Esophagus (tissue), 2 donors: ENCODE data around the gene DSCAM. TPM values are rescaled to one million over a fixed set of nuclear protein-coding genes. Genes with fewer than 3 reads are reported as not detected.

ENCODE experiments used
- H3K27ac ChIP-seq, 2 donors: one replicate each; pipeline ENCODE4 v1.5.1; 2013; ENCODE audit warnings: low read depth in 2 of 2, mild to moderate bottlenecking in 2 of 2, inconsistent platforms in 1 of 2, low read length in 1 of 2, moderate library complexity in 1 of 2
- H3K27me3 ChIP-seq, 2 donors: one replicate each; pipeline ENCODE4 v1.6.1; 2013; ENCODE audit warnings: low read length in 2 of 2, control low read depth in 1 of 2, mild to moderate bottlenecking in 1 of 2; ENCODE audit not compliant: insufficient read depth in 2 of 2, control insufficient read depth in 1 of 2
- H3K36me3 ChIP-seq, 2 donors: one replicate each; pipeline ENCODE4 v1.6.1; 2013; ENCODE audit warnings: low read length in 1 of 2; ENCODE audit not compliant: control insufficient read depth in 2 of 2, insufficient read depth in 2 of 2
- H3K4me1 ChIP-seq, 2 donors: one replicate each; pipeline ENCODE4 v1.6.1; 2013; ENCODE audit warnings: low read length in 1 of 2; ENCODE audit not compliant: control insufficient read depth in 2 of 2, insufficient read depth in 2 of 2
- H3K4me3 ChIP-seq, 2 donors: one replicate each; pipeline ENCODE4 v1.5.1; 2013; ENCODE audit warnings: low read length in 2 of 2, mild to moderate bottlenecking in 2 of 2, low read depth in 1 of 2, moderate library complexity in 1 of 2
- H3K9me3 ChIP-seq, 2 donors: one replicate each; pipeline ENCODE4 v1.6.1; 2013; ENCODE audit warnings: mild to moderate bottlenecking in 2 of 2, low read depth in 1 of 2, low read length in 1 of 2, moderate library complexity in 1 of 2; ENCODE audit not compliant: control insufficient read depth in 2 of 2, insufficient read depth in 1 of 2
- WGBS, 2 donors: extraction: QIAGEN DNeasy Blood & Tissue Kit; methylation state at CpG; one replicate each; pipeline ENCODE4 v1.1.7; 2013; 5-methylcytosine and 5-hydroxymethylcytosine counted together
- polyA plus RNA-seq, 2 donors: library from polyadenylated mRNA; stranded (reverse); fragments of 200-250 nt; gene quantifications; one replicate each; pipeline ENCODE4 v1.2.3, GENCODE V29; 2013
- donor health status: healthy with polysubstance abuse.
- donor health status: Bipolar disorder and iron deficiency.

DSCAM gene
- polyA plus RNA-seq, 2 donors = under 0.01 TPM; not detected in 1

DNA sequence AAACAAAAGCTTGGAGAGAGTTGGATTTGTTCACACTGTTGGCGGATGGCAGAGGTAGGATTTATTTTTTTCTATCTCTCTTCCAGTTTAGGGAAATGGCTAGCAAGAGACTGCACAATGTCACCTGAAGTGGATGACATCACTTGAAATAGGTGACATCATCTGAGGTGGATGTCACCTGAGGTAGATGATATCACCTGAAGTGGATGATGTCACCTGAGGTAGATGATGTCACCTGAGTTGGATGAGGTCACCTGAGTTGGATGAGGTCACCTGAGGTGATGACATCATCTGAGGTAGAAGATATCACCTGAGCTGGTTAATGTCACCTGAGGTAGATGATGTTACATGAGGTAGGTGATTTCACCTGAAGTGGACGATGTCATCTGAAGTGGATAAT lies 413.4 kb downstream of the DSCAM start:
- Histone ChIP-seq H3K4me1 (no peaks in the 10 kb centered on the region), H3K36me3 (no peaks in the 10 kb centered on the region), H3K9me3 (peaks cover 2 to 5% of the 10 kb centered on the region in 2 donors), H3K27ac (no peak overlapping the region), H3K4me3 (no peak overlapping the region), H3K27me3 (no peaks in the 10 kb centered on the region)
- WGBS, 2 donors = 91 to 92% methylated on average over 2 of the region's 2 CpGs

DNA sequence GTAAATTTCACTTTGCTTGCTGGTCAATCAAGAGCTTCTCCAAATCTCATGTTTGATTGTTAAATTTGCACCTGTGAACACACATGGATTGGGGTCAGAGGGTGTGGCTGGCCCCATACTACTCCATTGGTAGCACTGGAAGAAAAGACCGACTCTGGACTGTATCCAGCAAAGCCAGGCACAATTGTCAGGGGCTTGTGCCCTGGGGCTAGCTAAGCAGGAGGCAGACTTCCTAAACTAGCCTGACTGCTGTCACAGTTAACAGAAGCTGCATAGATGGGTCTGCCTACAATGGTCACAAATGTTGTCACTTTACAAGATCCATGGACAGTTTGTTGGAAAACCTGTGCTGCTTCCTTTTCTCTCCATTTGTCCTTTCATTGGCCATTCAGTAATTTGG lies 421.0 kb downstream of the DSCAM start:
- H3K4me3 ChIP-seq = no peak overlapping the region
- no peaks in the 10 kb centered on the region for H3K9me3 ChIP-seq
- WGBS, 2 donors = 25 to 42% methylated on average over 1 of the region's 1 CpG
- no peaks in the 10 kb centered on the region for H3K27me3 ChIP-seq
- H3K36me3 ChIP-seq = no peaks in the 10 kb centered on the region
- H3K27ac ChIP-seq = no peak overlapping the region
- no peaks in the 10 kb centered on the region for H3K4me1 ChIP-seq

DNA sequence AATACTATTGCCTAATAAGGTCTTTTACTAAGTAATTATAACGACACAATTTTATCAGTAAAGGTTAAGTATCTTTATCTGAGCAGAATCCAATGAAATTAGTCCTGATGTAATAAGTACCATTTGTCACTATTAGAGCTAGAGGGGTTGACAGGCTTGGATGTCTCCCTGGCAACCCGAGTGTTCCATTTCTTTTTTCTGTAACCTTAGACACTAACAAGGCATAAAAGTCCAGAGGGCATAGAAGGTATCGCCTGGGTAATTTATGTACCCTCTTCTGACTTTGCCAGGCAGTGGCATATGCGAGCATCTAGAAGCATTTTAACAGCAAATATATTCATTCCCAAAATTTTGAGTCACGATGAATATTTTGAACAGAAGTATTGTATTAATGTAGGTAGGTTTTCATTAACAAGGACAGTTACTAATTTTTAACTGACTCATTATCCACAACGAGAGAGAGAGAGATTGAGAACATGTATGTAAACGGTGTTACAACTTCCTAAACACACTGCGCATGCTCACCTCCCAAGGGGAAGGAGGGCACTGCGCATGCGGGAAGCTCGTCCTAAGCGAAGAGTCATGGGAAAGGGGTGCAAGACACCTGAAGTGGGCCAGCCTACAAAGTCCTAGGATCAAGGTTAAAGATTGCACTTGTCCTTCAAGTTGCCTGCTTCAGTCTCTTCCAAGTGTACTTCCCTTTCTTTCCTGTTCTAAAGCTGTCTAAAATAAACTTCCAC lies 423.9 kb downstream of the DSCAM start:
- H3K4me1 ChIP-seq = no peaks in the 10 kb centered on the region
- H3K27ac ChIP-seq = no peak overlapping the region
- no peaks in the 10 kb centered on the region for H3K27me3 ChIP-seq
- no peaks in the 10 kb centered on the region for H3K36me3 ChIP-seq
- whole genome bisulfite sequencing, 2 donors = 83 to 86% methylated on average over 12 of the region's 12 CpGs
- H3K9me3 ChIP-seq = no peaks in the 10 kb centered on the region
- H3K4me3 ChIP-seq = no peak overlapping the region

DNA sequence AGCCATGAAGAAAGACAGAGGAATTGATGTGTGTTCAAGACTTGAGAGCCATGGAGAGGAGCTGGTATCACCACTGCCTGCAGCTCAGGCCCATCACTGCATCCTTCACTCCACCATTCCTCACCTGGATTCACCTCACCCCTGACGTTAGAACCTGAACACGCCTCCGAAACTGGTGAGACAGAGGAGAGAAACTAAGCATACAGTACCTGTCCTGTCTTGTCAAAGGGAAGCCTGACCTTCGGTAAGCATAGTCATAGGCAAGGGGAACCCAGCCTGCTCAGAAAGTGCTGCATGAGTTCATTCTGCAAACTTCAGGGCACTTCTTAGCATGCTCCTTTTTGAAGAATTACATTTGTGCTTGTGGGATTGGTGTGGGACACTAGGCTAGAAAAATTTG lies 425.8 kb downstream of the DSCAM start:
- H3K27ac ChIP-seq = no peak overlapping the region
- no peaks in the 10 kb centered on the region for H3K27me3 ChIP-seq
- no peaks in the 10 kb centered on the region for H3K4me1 ChIP-seq
- WGBS, 2 donors = 52 to 59% methylated on average over 4 of the region's 4 CpGs
- H3K4me3 ChIP-seq = no peak overlapping the region
- H3K36me3 ChIP-seq = no peaks in the 10 kb centered on the region
- no peaks in the 10 kb centered on the region for H3K9me3 ChIP-seq

DNA sequence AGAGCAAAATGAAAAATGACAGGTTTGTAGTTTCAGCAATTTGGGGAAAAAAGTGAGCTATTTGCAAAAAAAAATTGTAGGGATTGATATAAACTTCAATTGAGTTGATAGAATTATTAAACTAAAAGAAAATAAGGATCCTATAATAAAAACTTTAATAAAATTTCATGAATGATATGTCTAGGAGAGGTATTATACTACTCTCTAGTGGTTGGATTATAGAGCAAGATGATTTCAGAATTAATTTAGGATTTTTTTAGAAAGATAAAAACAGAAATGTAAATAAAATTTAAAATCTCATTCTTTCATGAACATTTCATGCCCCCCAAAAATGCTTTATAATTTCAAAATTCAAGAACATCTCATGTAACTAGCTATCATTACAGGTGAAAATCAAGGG lies 430.4 kb downstream of the DSCAM start:
- no peak overlapping the region for H3K27ac ChIP-seq
- no peaks in the 10 kb centered on the region for H3K36me3 ChIP-seq
- H3K9me3 ChIP-seq = no peaks in the 10 kb centered on the region
- no peaks in the 10 kb centered on the region for H3K4me1 ChIP-seq
- H3K27me3 ChIP-seq = peaks cover 0 to 2% of the 10 kb centered on the region in 2 donors
- no peak overlapping the region for H3K4me3 ChIP-seq

DNA sequence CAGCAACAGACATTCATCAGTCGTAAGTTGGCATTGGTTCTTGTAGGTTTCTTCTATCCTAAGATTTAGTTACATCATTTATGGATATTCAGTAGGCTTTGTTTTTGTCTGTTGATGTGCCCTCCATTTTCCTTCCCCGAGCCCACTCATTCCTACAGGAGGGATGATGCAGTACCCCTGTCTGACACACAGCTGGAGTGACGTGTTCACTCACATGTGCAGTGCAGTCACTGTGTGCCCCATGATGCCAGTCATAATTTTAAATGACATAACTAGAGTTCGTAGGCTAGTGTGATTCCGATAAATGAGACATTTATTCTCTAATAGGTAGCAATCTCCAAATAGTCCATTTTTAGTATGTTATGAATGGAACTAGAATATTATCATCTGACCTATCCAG lies 438.4 kb downstream of the DSCAM start:
- Histone ChIP-seq H3K4me1 (no peaks in the 10 kb centered on the region), H3K27me3 (peaks cover 0 to 2% of the 10 kb centered on the region in 2 donors), H3K36me3 (no peaks in the 10 kb centered on the region), H3K4me3 (no peak overlapping the region), H3K9me3 (peaks cover 0 to 2% of the 10 kb centered on the region in 2 donors), H3K27ac (no peak overlapping the region)
- WGBS, 2 donors = 76 to 83% methylated on average over 5 of the region's 5 CpGs

DNA sequence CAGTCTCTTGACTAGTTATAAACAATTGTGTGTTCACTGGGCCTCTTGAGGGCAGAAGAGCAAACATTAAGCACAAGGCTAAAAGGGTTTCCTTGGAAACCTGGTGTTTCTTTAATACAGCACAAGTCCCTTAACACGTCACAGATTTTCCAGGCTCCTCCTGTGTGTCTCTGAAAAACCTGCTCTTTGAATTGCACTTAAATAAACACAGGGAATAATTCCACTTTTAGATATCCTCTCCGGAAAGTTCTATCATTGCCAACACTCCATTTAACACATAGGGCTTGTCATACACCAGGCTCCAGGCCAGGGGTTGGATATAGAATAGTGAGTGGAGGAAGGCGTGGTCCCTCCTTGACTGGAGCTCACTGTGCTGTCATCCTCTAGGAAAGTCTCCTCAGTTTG lies 442.6 kb downstream of the DSCAM start:
- Histone ChIP-seq H3K4me1 (no peaks in the 10 kb centered on the region), H3K36me3 (no peaks in the 10 kb centered on the region), H3K27me3 (no peaks in the 10 kb centered on the region), H3K9me3 (peaks cover 0 to 2% of the 10 kb centered on the region in 2 donors), H3K27ac (no peak overlapping the region), H3K4me3 (no peak overlapping the region)
- 19 to 34% methylated on average over 3 of the region's 3 CpGs for WGBS, 2 donors

DNA sequence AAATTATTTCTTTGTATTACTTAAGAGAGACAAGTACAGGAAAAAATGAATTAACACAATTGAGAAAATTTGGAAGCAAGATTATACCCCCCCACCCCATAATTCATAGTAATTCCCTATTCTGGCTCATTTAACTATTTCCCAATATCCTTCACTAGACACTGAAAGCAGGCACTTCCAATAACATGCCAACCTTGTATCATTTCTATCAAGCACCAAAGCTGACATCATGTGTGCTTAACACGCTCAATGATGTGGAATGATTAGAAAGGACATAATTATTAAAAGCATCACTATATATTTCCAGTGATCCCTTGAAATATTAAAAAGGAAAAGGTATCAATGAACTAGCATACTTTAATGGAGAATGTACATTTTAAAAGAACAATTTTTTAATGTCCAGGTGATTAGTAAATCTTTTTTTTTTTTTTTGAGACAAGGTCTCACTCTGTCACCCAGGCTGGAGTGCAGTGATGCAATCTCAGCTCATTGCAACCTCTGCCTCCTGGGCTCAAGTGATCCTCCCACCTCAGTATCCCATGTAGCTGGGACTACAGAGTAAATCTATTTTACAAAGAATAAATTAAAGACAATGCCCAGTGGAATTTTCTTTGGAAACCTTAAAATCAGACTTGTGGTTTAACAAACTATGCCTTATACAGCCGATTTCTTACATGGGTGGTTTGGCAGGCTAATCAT lies 443.9 kb downstream of the DSCAM start:
- H3K27me3 ChIP-seq = no peaks in the 10 kb centered on the region
- no peak overlapping the region for H3K27ac ChIP-seq
- H3K4me1 ChIP-seq = no peaks in the 10 kb centered on the region
- peaks cover 0 to 2% of the 10 kb centered on the region in 2 donors for H3K9me3 ChIP-seq
- H3K4me3 ChIP-seq = no peak overlapping the region
- 78 to 79% methylated on average over 2 of the region's 2 CpGs for WGBS, 2 donors
- H3K36me3 ChIP-seq = no peaks in the 10 kb centered on the region

DNA sequence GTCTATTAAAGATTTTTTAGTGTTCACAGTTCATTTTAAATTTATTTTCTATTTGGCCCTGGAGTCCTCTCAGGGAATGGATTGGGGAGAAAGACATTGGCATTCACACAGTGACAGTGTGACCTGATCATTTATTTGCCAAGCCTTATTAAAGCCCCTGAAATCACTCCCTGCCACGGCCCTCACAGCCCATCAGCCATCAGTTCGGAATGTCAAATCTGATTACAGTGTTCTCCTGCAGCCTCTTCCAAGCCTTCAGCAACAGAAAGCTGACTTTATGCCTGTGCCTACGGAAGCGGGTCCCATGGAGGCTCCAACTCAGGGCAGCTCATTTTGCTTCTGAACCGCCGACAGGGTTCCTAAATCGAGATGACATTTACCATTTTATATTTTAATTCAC lies 451.2 kb downstream of the DSCAM start:
- Histone ChIP-seq H3K27ac (no peak overlapping the region), H3K27me3 (no peaks in the 10 kb centered on the region), H3K4me1 (no peaks in the 10 kb centered on the region), H3K4me3 (no peak overlapping the region), H3K9me3 (no peaks in the 10 kb centered on the region), H3K36me3 (no peaks in the 10 kb centered on the region)
- WGBS, 2 donors = 84% methylated on average over 7 of the region's 7 CpGs

DNA sequence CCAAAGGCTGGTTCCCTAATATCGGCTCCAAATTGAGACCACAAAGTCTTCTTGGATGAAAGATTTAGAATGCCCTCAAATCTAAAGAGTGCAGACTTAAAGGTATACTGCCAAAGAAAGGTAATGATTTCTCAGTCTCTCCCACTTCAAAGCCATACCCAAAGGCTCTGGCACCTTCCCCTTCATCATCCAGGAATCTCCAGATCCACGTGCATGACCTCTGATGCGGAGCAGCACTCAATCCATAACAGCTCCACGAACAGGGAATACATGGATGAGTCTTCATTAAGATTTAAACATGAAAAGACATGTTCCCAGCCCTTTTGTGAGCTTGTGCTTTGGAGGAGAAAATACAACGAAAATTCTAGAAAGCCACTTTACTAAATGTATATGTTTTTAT lies 453.9 kb downstream of the DSCAM start:
- no peaks in the 10 kb centered on the region for H3K36me3 ChIP-seq

More for the DNA sequence above, 453.9 kb downstream of the DSCAM start:
- Histone ChIP-seq H3K27me3 (no peaks in the 10 kb centered on the region), H3K4me1 (no peaks in the 10 kb centered on the region), H3K27ac (no peak overlapping the region), H3K9me3 (no peaks in the 10 kb centered on the region), H3K4me3 (no peak overlapping the region)
- WGBS, 2 donors = 50 to 64% methylated on average over 5 of the region's 5 CpGs
